Measurements from ENCODE around the gene KIAA1191. TPM values are rescaled to one million over a fixed set of nuclear protein-coding genes. Genes with fewer than 3 reads are reported as not detected.
"Not testable (repeated sequence)": the region's sequence is repeated elsewhere in the genome, so short reads cannot be mapped to it uniquely, and the experiment has no call there.

The KIAA1191 gene
- total RNA-seq, 8 experiments from 2014 or later: 65.1 to 111 (median 78.7) TPM

GRCh38 chr5:176350416-176350815 is 11.1 kb downstream of the KIAA1191 start:
- WGBS, 10 experiments: 85 to 100% (median 96%) methylated on average over 1 to 8 of the region's 8 CpGs; no CpG with 5 or more reads in 1 of the 10 experiments
- Histone ChIP-seq H3K4me1 (replicated peaks in 1 of 2) (no peaks in the 10 kb centered on the region), H3K27ac (no peak overlapping the region), H3K4me3 (no peak overlapping the region)
- ATAC-seq (replicated peaks in 6 of 8): no peak
- in situ Hi-C loops (cut with MboI; ENCODE audit: low pct_unique_long_range_greater_than_20kb in 2 of 9, low sequenced_read_pairs in 9 of 9, unreplicated experiment in 9 of 9): no loop called here

GRCh38 chr5:176342766-176343458 is 18.7 kb downstream of the KIAA1191 start:
- whole genome bisulfite sequencing, 10 experiments: 0 to 100% (median 80%) methylated on average over 1 to 2 of the region's 2 CpGs; no CpG with 5 or more reads in 1 of the 10 experiments
- Histone ChIP-seq H3K4me3 (no peak overlapping the region), H3K4me1 (replicated peaks in 1 of 2) (no peaks in the 10 kb centered on the region), H3K27ac (no peak overlapping the region)
- ATAC-seq (replicated peaks in 6 of 8): no peak
- in situ Hi-C loops (cut with MboI; ENCODE audit: low pct_unique_long_range_greater_than_20kb in 2 of 9, low sequenced_read_pairs in 9 of 9, unreplicated experiment in 9 of 9): no loop called here

- in situ Hi-C loops (cut with MboI; ENCODE audit: low pct_unique_long_range_greater_than_20kb in 2 of 9, low sequenced_read_pairs in 9 of 9, unreplicated experiment in 9 of 9): no loop called here
- H3K4me3 ChIP-seq: no peak overlapping the region
- ATAC-seq (replicated peaks in 6 of 8): no peak
- WGBS, 10 experiments: 75 to 100% (median 100%) methylated on average over 1 of the region's 1 CpG; no CpG with 5 or more reads in 1 of the 10 experiments
- no peaks in the 10 kb centered on the region for H3K4me1 ChIP-seq (replicated peaks in 1 of 2)
- no peak overlapping the region for H3K27ac ChIP-seq
These were observed 19.4 kb downstream of the KIAA1191 start for GRCh38 chr5:176342158-176342483.

- no peak for ATAC-seq (replicated peaks in 6 of 8)
- in situ Hi-C loops (cut with MboI; ENCODE audit: low pct_unique_long_range_greater_than_20kb in 2 of 9, low sequenced_read_pairs in 9 of 9, unreplicated experiment in 9 of 9): no loop called here
- 25 to 100% (median 80%) methylated on average over 1 to 2 of the region's 2 CpGs; no CpG with 5 or more reads in 1 of the 10 experiments for WGBS, 10 experiments
- H3K27ac ChIP-seq: no peak overlapping the region
- H3K4me1 ChIP-seq (replicated peaks in 1 of 2): no peaks in the 10 kb centered on the region
- no peak overlapping the region for H3K4me3 ChIP-seq
These were observed 20.0 kb downstream of the KIAA1191 start for GRCh38 chr5:176341325-176342157.

- Histone ChIP-seq H3K4me3 (no peak overlapping the region), H3K4me1 (replicated peaks in 1 of 2) (no peaks in the 10 kb centered on the region), H3K27ac (no peak overlapping the region)
- 80 to 100% (median 89%) methylated on average over 1 to 5 of the region's 5 CpGs; no CpG with 5 or more reads in 1 of the 10 experiments for WGBS, 10 experiments
- in situ Hi-C loops (cut with MboI; ENCODE audit: low pct_unique_long_range_greater_than_20kb in 2 of 9, low sequenced_read_pairs in 9 of 9, unreplicated experiment in 9 of 9): no loop called here
- no peak for ATAC-seq (replicated peaks in 6 of 8)
These were observed 22.3 kb downstream of the KIAA1191 start for GRCh38 chr5:176339304-176339703.

GRCh38 chr5:176337913-176338312 is 23.7 kb downstream of the KIAA1191 start:
- ATAC-seq (replicated peaks in 6 of 8): no peak
- in situ Hi-C loops (cut with MboI; ENCODE audit: low pct_unique_long_range_greater_than_20kb in 2 of 9, low sequenced_read_pairs in 9 of 9, unreplicated experiment in 9 of 9): no loop called here
- WGBS, 10 experiments: 57 to 100% (median 83%) methylated on average over 1 of the region's 1 CpG; no CpG with 5 or more reads in 3 of the 10 experiments

GRCh38 chr5:176334031-176334770 is 27.4 kb downstream of the KIAA1191 start:
- no peak for ATAC-seq (replicated peaks in 6 of 8)
- in situ Hi-C loops (cut with MboI; ENCODE audit: low pct_unique_long_range_greater_than_20kb in 2 of 9, low sequenced_read_pairs in 9 of 9, unreplicated experiment in 9 of 9): no loop called here
- no peak overlapping the region for H3K4me3 ChIP-seq
- no peaks in the 10 kb centered on the region for H3K4me1 ChIP-seq (replicated peaks in 1 of 2)
- H3K27ac ChIP-seq: no peak overlapping the region

More at GRCh38 chr5:176337913-176338312, 23.7 kb downstream of the KIAA1191 start:
- Histone ChIP-seq H3K4me3 (no peak overlapping the region), H3K4me1 (replicated peaks in 1 of 2) (no peaks in the 10 kb centered on the region), H3K27ac (no peak overlapping the region)

GRCh38 chr5:176320577-176320976 is 41.0 kb downstream of the KIAA1191 start:
- in situ Hi-C loops (cut with MboI; ENCODE audit: low pct_unique_long_range_greater_than_20kb in 2 of 9, low sequenced_read_pairs in 9 of 9, unreplicated experiment in 9 of 9): no loop called here
- H3K27ac ChIP-seq: no peak overlapping the region
- H3K4me1 ChIP-seq (replicated peaks in 1 of 2): no peaks in the 10 kb centered on the region
- 90 to 100% (median 96%) methylated on average over 1 to 3 of the region's 3 CpGs; no CpG with 5 or more reads in 2 of the 10 experiments for WGBS, 10 experiments
- no peak for ATAC-seq (replicated peaks in 6 of 8)
- no peak overlapping the region for H3K4me3 ChIP-seq

GRCh38 chr5:176319827-176320554 is 41.6 kb downstream of the KIAA1191 start:
- in situ Hi-C loops (cut with MboI; ENCODE audit: low pct_unique_long_range_greater_than_20kb in 2 of 9, low sequenced_read_pairs in 9 of 9, unreplicated experiment in 9 of 9): no loop called here
- Histone ChIP-seq H3K4me1 (replicated peaks in 1 of 2) (no peaks in the 10 kb centered on the region), H3K4me3 (no peak overlapping the region), H3K27ac (no peak overlapping the region)
- no peak for ATAC-seq (replicated peaks in 6 of 8)
- WGBS, 10 experiments: 80 to 100% (median 92%) methylated on average over 1 to 9 of the region's 9 CpGs

- in situ Hi-C loops (cut with MboI; ENCODE audit: low pct_unique_long_range_greater_than_20kb in 2 of 9, low sequenced_read_pairs in 9 of 9, unreplicated experiment in 9 of 9): no loop called here
- H3K4me1 ChIP-seq (replicated peaks in 1 of 2): no peaks in the 10 kb centered on the region
- no peak overlapping the region for H3K4me3 ChIP-seq
- no peak overlapping the region for H3K27ac ChIP-seq
- 80 to 100% (median 89%) methylated on average over 2 to 7 of the region's 7 CpGs for WGBS, 10 experiments
- ATAC-seq (replicated peaks in 6 of 8): no peak
These were observed 43.8 kb downstream of the KIAA1191 start for GRCh38 chr5:176317534-176318374.

- in situ Hi-C loops (cut with MboI; ENCODE audit: low pct_unique_long_range_greater_than_20kb in 2 of 9, low sequenced_read_pairs in 9 of 9, unreplicated experiment in 9 of 9); H3K4me1 ChIP-seq (replicated peaks in 1 of 2); H3K4me3 ChIP-seq; ATAC-seq (replicated peaks in 6 of 8); H3K27ac ChIP-seq: not testable (repeated sequence)
- WGBS, 10 experiments: no CpG with 5 or more reads among the region's 31 CpGs
These were observed 56.2 kb downstream of the KIAA1191 start for GRCh38 chr5:176305356-176305755.
